IMR-90 (cell line): ENCODE results near the gene PIP4K2A.

Source experiments
- CEBPB ChIP-seq: IDR thresholded peaks from 2 replicates; pipeline ENCODE4 v1.6.1; 2012; ENCODE audit warnings: low read depth, low read length, improper control_type of control experiment
- MAFK ChIP-seq: IDR thresholded peaks from 2 replicates; pipeline ENCODE4 v1.6.1; 2012; ENCODE audit warnings: low read depth, low read length, improper control_type of control experiment
- MAZ ChIP-seq: IDR thresholded peaks from 2 replicates; pipeline ENCODE4 v1.6.1; 2012; ENCODE audit warnings: low read depth, mild to moderate bottlenecking, low read length, improper control_type of control experiment, moderate library complexity, borderline replicate concordance
- MXI1 ChIP-seq: IDR thresholded peaks from 2 replicates; pipeline ENCODE4 v1.6.1; 2012; ENCODE audit warnings: low read depth, mild to moderate bottlenecking, low read length, moderate library complexity, borderline replicate concordance
- POLR2A ChIP-seq: IDR thresholded peaks from 2 replicates; pipeline ENCODE4 v1.6.1; 2012; ENCODE audit warnings: mild to moderate bottlenecking, low read depth, low read length
- RAD21 ChIP-seq: IDR thresholded peaks from 2 replicates; pipeline ENCODE4 v1.6.1; 2012; ENCODE audit warnings: low read length, improper control_type of control experiment
- TF ChIP-seq, protein P1 (sequence below): conservative IDR thresholded peaks from 2 replicates; pipeline ENCODE4 v1.5.1; 2012; ENCODE audit warnings: mild to moderate bottlenecking, low read depth, low read length, improper control_type of control experiment
- TF ChIP-seq, protein P2 (sequence below): fragments of 150-350 bp; IDR thresholded peaks from 2 replicates; pipeline ENCODE4 v1.6.1; 2017; ENCODE audit warnings: mild to moderate bottlenecking, antibody characterized with exemption, low read length, low read depth

DNA sequence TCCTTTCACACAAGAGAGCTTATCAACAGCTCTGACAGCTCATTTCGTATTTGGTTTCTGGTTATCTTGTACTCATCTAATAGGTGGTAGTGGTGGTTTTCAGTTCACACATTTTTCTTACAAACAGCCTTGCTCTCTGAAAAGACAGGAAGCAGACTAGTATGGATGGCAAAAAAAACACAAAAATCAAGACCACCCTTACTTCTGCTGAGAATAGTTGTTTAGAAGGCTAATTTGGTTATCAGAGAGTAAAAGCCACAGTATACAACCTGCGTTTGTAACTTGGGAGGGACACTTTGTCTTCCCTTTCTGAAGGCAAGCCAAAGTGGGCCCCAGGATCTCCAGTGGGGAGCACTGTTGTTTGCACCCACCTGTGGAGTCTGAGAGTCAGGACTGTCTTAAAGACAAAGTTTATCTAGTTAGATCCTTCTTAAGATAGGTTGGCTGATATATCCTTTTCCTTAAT lies 68.0 kb downstream of the PIP4K2A start:
- TF ChIP-seq, protein P1, sequence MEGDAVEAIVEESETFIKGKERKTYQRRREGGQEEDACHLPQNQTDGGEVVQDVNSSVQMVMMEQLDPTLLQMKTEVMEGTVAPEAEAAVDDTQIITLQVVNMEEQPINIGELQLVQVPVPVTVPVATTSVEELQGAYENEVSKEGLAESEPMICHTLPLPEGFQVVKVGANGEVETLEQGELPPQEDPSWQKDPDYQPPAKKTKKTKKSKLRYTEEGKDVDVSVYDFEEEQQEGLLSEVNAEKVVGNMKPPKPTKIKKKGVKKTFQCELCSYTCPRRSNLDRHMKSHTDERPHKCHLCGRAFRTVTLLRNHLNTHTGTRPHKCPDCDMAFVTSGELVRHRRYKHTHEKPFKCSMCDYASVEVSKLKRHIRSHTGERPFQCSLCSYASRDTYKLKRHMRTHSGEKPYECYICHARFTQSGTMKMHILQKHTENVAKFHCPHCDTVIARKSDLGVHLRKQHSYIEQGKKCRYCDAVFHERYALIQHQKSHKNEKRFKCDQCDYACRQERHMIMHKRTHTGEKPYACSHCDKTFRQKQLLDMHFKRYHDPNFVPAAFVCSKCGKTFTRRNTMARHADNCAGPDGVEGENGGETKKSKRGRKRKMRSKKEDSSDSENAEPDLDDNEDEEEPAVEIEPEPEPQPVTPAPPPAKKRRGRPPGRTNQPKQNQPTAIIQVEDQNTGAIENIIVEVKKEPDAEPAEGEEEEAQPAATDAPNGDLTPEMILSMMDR = no peak
- TF ChIP-seq POLR2A = no peak
- no peak for TF ChIP-seq RAD21
- TF ChIP-seq MAFK = no peak
- TF ChIP-seq MXI1 = no peak
- no peak for TF ChIP-seq MAZ
- TF ChIP-seq, protein P2, sequence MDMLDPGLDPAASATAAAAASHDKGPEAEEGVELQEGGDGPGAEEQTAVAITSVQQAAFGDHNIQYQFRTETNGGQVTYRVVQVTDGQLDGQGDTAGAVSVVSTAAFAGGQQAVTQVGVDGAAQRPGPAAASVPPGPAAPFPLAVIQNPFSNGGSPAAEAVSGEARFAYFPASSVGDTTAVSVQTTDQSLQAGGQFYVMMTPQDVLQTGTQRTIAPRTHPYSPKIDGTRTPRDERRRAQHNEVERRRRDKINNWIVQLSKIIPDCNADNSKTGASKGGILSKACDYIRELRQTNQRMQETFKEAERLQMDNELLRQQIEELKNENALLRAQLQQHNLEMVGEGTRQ = no peak
- no peak for TF ChIP-seq CEBPB
